MCF 10A (cell line): ENCODE data around the gene ZNF574. TPM values are rescaled to one million over a fixed set of nuclear protein-coding genes. Genes with fewer than 3 reads are reported as not detected.

Experiments used
- BruUV-seq: library from RNA; stranded (reverse); fragments of 400-500 nt; replicated peaks from 2 replicates; lab custom pipeline; 2021; lab: Mats Ljungman, UMichigan
- CTCF ChIA-PET: fragments of 300-600 bp; sonication (Branson Sonifier 250); formaldehyde crosslinking; extraction: SDS; loops from one replicate; lab custom pipeline; 2021; ENCODE audit warnings: antibody characterized with exemption, inconsistent platforms; lab: Yijun Ruan, JAX
- POLR2A ChIA-PET: fragments of 300-600, 350-650 bp; sonication (Branson Sonifier 250); formaldehyde crosslinking; extraction: SDS; loops from one replicate; lab custom pipeline; 2020; ENCODE audit warnings: antibody characterized with exemption, inconsistent platforms; lab: Yijun Ruan, JAX
- DNase-seq: peaks from one replicate; pipeline ENCODE4 v3.0.0-alpha.2; 2018; ENCODE audit not compliant: unreplicated experiment
- H3K27ac Mint-ChIP-seq: one replicate; pipeline ENCODE4 v1.8.0; 2022; ENCODE audit warnings: mild to moderate bottlenecking, low read depth, mixed read lengths; ENCODE audit not compliant: unreplicated experiment
- H3K27me3 Mint-ChIP-seq: one replicate; pipeline ENCODE4 v1.8.0; 2022; ENCODE audit warnings: mixed read lengths; ENCODE audit not compliant: insufficient read depth, unreplicated experiment
- H3K36me3 Mint-ChIP-seq: one replicate; pipeline ENCODE4 v1.8.0; 2022; ENCODE audit warnings: mild to moderate bottlenecking, moderate library complexity, mixed read lengths; ENCODE audit not compliant: insufficient read depth, unreplicated experiment
- H3K4me1 Mint-ChIP-seq: one replicate; pipeline ENCODE4 v1.8.0; 2022; ENCODE audit warnings: mixed read lengths; ENCODE audit not compliant: insufficient read depth, unreplicated experiment
- H3K4me3 Mint-ChIP-seq: one replicate; pipeline ENCODE4 v1.8.0; 2022; ENCODE audit warnings: mild to moderate bottlenecking, moderate library complexity, mixed read lengths; ENCODE audit not compliant: unreplicated experiment
- H3K9me3 Mint-ChIP-seq: one replicate; pipeline ENCODE4 v1.8.0; 2022; ENCODE audit warnings: mixed read lengths; ENCODE audit not compliant: unreplicated experiment
- CTCF ChIP-seq: fragments of 200-600 bp; IDR thresholded peaks from one replicate; pipeline ENCODE4 v1.8.0; 2022; ENCODE audit warnings: antibody characterized with exemption, mild to moderate bottlenecking; ENCODE audit not compliant: unreplicated experiment
- intact Hi-C: fragments of 100-400 bp; cut with micrococcal nuclease; formaldehyde crosslinking; loops from 2 replicates; pipeline ENCODE4 v1.14.1; 2022
- total RNA-seq: library from RNA; stranded (reverse); gene quantifications from 2 replicates; pipeline ENCODE4 v1.2.3, GENCODE V29; 2022

ZNF574 gene
- total RNA-seq, 1 experiment from 2014 or later, result 12.2 TPM

GRCh38 chr19:42045575-42045974 is 30.4 kb upstream of the ZNF574 start:
- BruUV-seq, result no TSS peak
- CTCF ChIA-PET, result interaction anchor here (0.5 to 2.1 kb wide), 2 partner anchors 11 to 15 kb away, joined by 4 to 10 read pairs; no protein-coding TSS in a partner anchor

GRCh38 chr19:42048992-42049391 is 27.0 kb upstream of the ZNF574 start:
- H3K4me3 Mint-ChIP-seq, result peak overlapping the region; percentile 32
- ChIA-PET CTCF (interaction anchor here (0.9 to 1.4 kb wide), 3 partner anchors 14 to 60 kb away, joined by 4 to 5 read pairs (median 4); no protein-coding TSS in a partner anchor), POLR2A (interaction anchor here (0.6 to 1.1 kb wide), 4 partner anchors 11 to 189 kb away, joined by 3 to 4 read pairs (median 3); partner anchors contain the start of genes RPS19 and ZNF574)
- no peak overlapping the region for H3K27ac Mint-ChIP-seq
- no peak for DNase-seq
- intact Hi-C loops, result no loop called here
- TF ChIP-seq CTCF, result no peak
- no peaks in the 10 kb centered on the region for H3K9me3 Mint-ChIP-seq
- H3K4me1 Mint-ChIP-seq, result peaks cover 28% of the 10 kb centered on the region
- H3K27me3 Mint-ChIP-seq, result no peaks in the 10 kb centered on the region
- BruUV-seq, result no TSS peak
- no peaks in the 10 kb centered on the region for H3K36me3 Mint-ChIP-seq

More at GRCh38 chr19:42045575-42045974, 30.4 kb upstream of the ZNF574 start:
- TF ChIP-seq CTCF, result no peak
- Mint-ChIP-seq H3K27me3 (no peaks in the 10 kb centered on the region), H3K36me3 (peaks cover 6% of the 10 kb centered on the region), H3K4me3 (no peak overlapping the region), H3K27ac (no peak overlapping the region), H3K9me3 (no peaks in the 10 kb centered on the region), H3K4me1 (peaks cover 6% of the 10 kb centered on the region)
- intact Hi-C loops, result no loop called here
- POLR2A ChIA-PET, result interaction anchor here (0.7 to 1.5 kb wide), 2 partner anchors 11 to 31 kb away, joined by 3 read pairs; partner anchors contain the start of gene ZNF574
- DNase-seq, result no peak

GRCh38 chr19:42051166-42052115 is 24.5 kb upstream of the ZNF574 start:
- POLR2A ChIA-PET, result interaction anchor here (0.6 to 4.2 kb wide), 15 partner anchors 9 to 1702 kb away, joined by 3 to 32 read pairs (median 3); partner anchors contain the start of genes RABAC1, RPS19 and ZNF574
- Mint-ChIP-seq H3K9me3 (no peaks in the 10 kb centered on the region), H3K4me1 (peaks cover 31% of the 10 kb centered on the region), H3K27ac (peak overlapping the region; percentile 86), H3K27me3 (no peaks in the 10 kb centered on the region), H3K4me3 (peak overlapping the region; percentile 1), H3K36me3 (no peaks in the 10 kb centered on the region)
- intact Hi-C loops, result loop anchor here (1.0 kb wide), 1 partner anchor 24 kb away; no protein-coding TSS in a partner anchor
- DNase-seq, result peak; percentile 97
- TF ChIP-seq CTCF, result no peak
- CTCF ChIA-PET, result interaction anchor here (0.6 to 1.3 kb wide), 5 partner anchors 16 to 409 kb away, joined by 3 to 7 read pairs (median 4); no protein-coding TSS in a partner anchor
- BruUV-seq, result no TSS peak
